Ectodermal cell (in vitro differentiated cells): ENCODE data around the gene DESI1.
"Not testable (repeated sequence)": the region's sequence is repeated elsewhere in the genome, so short reads cannot be mapped to it uniquely, and the experiment has no call there.

Experiments used
- H3K27ac ChIP-seq: 2 replicates; pipeline ENCODE4 v1.7.0; 2013; ENCODE audit warnings: mild to moderate bottlenecking, low read depth, low read length; ENCODE audit not compliant: insufficient read depth, poor library complexity, severe bottlenecking
- H3K27me3 ChIP-seq: 2 replicates; pipeline ENCODE4 v1.7.0; 2013; ENCODE audit warnings: mild to moderate bottlenecking, low read length; ENCODE audit not compliant: insufficient read depth, control insufficient read depth, poor library complexity, severe bottlenecking
- H3K36me3 ChIP-seq: one replicate; pipeline ENCODE4 v1.7.0; 2013; ENCODE audit warnings: low read length; ENCODE audit not compliant: control insufficient read depth, insufficient read depth
- H3K4me1 ChIP-seq: one replicate; pipeline ENCODE4 v1.7.0; 2013; ENCODE audit warnings: low read length; ENCODE audit not compliant: control insufficient read depth, insufficient read depth
- H3K4me3 ChIP-seq: 2 replicates; pipeline ENCODE4 v1.7.0; 2013; ENCODE audit warnings: low read depth, low read length, control low read depth; ENCODE audit not compliant: insufficient read depth
- H3K9me3 ChIP-seq: 2 replicates; pipeline ENCODE4 v1.7.0; 2013; ENCODE audit warnings: mild to moderate bottlenecking, low read length, moderate library complexity; ENCODE audit not compliant: control insufficient read depth
- WGBS, 2 experiments: methylation state at CpG; one replicate each; pipeline ENCODE4 v1.1.7; 2013; ENCODE audit warnings: missing lambda C conversion rate in 2 of 2; 5-methylcytosine and 5-hydroxymethylcytosine counted together

Gene DESI1

GRCh38 chr22:41576877-41577276 is 44.0 kb downstream of the DESI1 start:
- Histone ChIP-seq H3K4me3 (no peak overlapping the region), H3K36me3 (no peaks in the 10 kb centered on the region), H3K27me3 (no peaks in the 10 kb centered on the region), H3K4me1 (no peaks in the 10 kb centered on the region), H3K9me3 (no peaks in the 10 kb centered on the region), H3K27ac (no peak overlapping the region)
- 48 to 53% methylated on average over 9 of the region's 9 CpGs for WGBS, 2 experiments

- no peaks in the 10 kb centered on the region for H3K4me1 ChIP-seq
Measured at GRCh38 chr22:41575533-41575932, 45.3 kb downstream of the DESI1 start.

DNA sequence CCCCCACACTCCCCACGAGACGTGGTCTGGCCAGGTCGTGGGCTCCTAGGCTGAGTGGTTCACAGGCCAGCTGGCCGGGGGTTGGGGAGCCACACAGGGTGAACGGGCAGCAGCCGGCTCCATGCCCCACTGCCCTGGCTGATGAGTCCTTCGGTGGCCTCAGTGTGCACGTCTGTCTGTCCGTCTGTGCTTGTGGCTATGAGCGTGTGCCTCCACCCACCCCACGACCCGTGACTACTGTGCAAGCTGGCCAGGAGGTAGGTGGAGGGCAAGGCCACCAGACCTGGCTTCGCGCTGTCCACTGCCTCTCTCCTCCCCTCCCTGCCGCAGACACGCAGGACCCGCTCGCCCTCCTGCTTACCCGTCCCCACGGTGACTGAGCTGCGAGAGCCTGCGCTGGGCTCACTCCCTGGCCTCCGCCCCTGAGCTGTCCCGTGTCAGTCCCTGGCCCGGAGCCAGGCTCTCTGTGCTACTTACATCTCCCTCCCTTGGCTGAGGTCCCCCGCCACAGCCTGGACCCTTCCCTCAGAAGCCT is 45.9 kb downstream of the DESI1 start:
- H3K27me3 ChIP-seq: no peaks in the 10 kb centered on the region
- no peaks in the 10 kb centered on the region for H3K36me3 ChIP-seq
- H3K4me3 ChIP-seq: no peak overlapping the region
- no peaks in the 10 kb centered on the region for H3K9me3 ChIP-seq
- H3K27ac ChIP-seq: no peak overlapping the region
- WGBS, 2 experiments: 93% methylated on average over 26 of the region's 26 CpGs
- H3K4me1 ChIP-seq: no peaks in the 10 kb centered on the region

More at GRCh38 chr22:41575533-41575932, 45.3 kb downstream of the DESI1 start:
- no peaks in the 10 kb centered on the region for H3K27me3 ChIP-seq
- H3K9me3 ChIP-seq: no peaks in the 10 kb centered on the region
- H3K36me3 ChIP-seq: no peaks in the 10 kb centered on the region
- WGBS, 2 experiments: 94 to 95% methylated on average over 15 of the region's 15 CpGs
- no peak overlapping the region for H3K4me3 ChIP-seq
- H3K27ac ChIP-seq: no peak overlapping the region

DNA sequence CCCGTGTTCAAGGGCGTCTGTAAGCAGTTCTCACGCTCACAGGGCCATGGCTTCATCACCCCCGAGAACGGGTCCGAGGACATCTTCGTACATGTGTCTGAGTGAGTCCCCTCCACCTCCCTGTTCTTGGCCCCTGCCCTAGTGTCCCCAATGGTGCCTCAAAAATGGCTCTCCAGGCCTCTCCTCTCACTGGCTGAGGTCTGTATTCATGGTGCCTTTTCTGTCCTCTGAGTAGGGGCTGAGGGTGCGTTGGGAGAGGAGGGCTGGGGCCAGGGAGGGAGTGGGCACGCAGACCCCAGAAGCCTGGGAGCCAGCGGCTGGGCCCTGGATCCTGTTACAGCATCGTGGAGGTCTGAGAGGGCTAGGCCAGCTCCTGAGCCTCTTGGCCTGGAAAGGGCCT is 47.2 kb downstream of the DESI1 start:
- 94 to 95% methylated on average over 11 of the region's 11 CpGs for WGBS, 2 experiments
- H3K36me3 ChIP-seq: no peaks in the 10 kb centered on the region
- no peak overlapping the region for H3K4me3 ChIP-seq
- no peaks in the 10 kb centered on the region for H3K27me3 ChIP-seq
- no peak overlapping the region for H3K27ac ChIP-seq
- H3K9me3 ChIP-seq: no peaks in the 10 kb centered on the region
- peaks cover under 1% of the 10 kb centered on the region for H3K4me1 ChIP-seq

GRCh38 chr22:41572305-41572704 is 48.5 kb downstream of the DESI1 start:
- H3K27me3 ChIP-seq, H3K27ac ChIP-seq, H3K4me1 ChIP-seq, H3K36me3 ChIP-seq, H3K9me3 ChIP-seq, H3K4me3 ChIP-seq: not testable (repeated sequence)
- 89 to 92% methylated on average over 3 of the region's 3 CpGs for WGBS, 2 experiments

GRCh38 chr22:41571786-41572185 is 49.1 kb downstream of the DESI1 start:
- H3K4me1 ChIP-seq: peaks cover 2% of the 10 kb centered on the region
- WGBS, 2 experiments: 96% methylated on average over 14 of the region's 14 CpGs
- no peaks in the 10 kb centered on the region for H3K27me3 ChIP-seq
- H3K4me3 ChIP-seq: no peak overlapping the region
- no peak overlapping the region for H3K27ac ChIP-seq
- H3K36me3 ChIP-seq: no peaks in the 10 kb centered on the region
- H3K9me3 ChIP-seq: no peaks in the 10 kb centered on the region

GRCh38 chr22:41570221-41570620 is 50.6 kb downstream of the DESI1 start:
- Histone ChIP-seq H3K36me3 (no peaks in the 10 kb centered on the region), H3K27ac (no peak overlapping the region), H3K9me3 (no peaks in the 10 kb centered on the region), H3K4me1 (peaks cover 2% of the 10 kb centered on the region), H3K4me3 (no peak overlapping the region), H3K27me3 (no peaks in the 10 kb centered on the region)
- WGBS, 2 experiments: 93 to 96% methylated on average over 2 to 3 of the region's 3 CpGs

- Histone ChIP-seq H3K4me3 (no peak overlapping the region), H3K4me1 (peaks cover 2% of the 10 kb centered on the region), H3K27ac (no peak overlapping the region), H3K9me3 (no peaks in the 10 kb centered on the region), H3K27me3 (no peaks in the 10 kb centered on the region), H3K36me3 (no peaks in the 10 kb centered on the region)
- WGBS, 2 experiments: 81 to 85% methylated on average over 7 of the region's 7 CpGs
Measured at GRCh38 chr22:41568811-41569210, 52.0 kb downstream of the DESI1 start.

GRCh38 chr22:41567512-41567768 is 53.4 kb downstream of the DESI1 start:
- H3K27me3 ChIP-seq: no peaks in the 10 kb centered on the region
- 85 to 94% methylated on average over 3 of the region's 3 CpGs for WGBS, 2 experiments
- H3K36me3 ChIP-seq: no peaks in the 10 kb centered on the region

GRCh38 chr22:41565403-41566054 is 55.3 kb downstream of the DESI1 start:
- Histone ChIP-seq H3K4me1 (peaks cover 22% of the 10 kb centered on the region), H3K36me3 (no peaks in the 10 kb centered on the region), H3K4me3 (no peak overlapping the region), H3K27me3 (peaks cover 6% of the 10 kb centered on the region), H3K27ac (no peak overlapping the region), H3K9me3 (no peaks in the 10 kb centered on the region)
- WGBS, 2 experiments: 71 to 76% methylated on average over 8 of the region's 8 CpGs

More at GRCh38 chr22:41567512-41567768, 53.4 kb downstream of the DESI1 start:
- Histone ChIP-seq H3K4me3 (no peak overlapping the region), H3K4me1 (peaks cover 3% of the 10 kb centered on the region), H3K9me3 (no peaks in the 10 kb centered on the region), H3K27ac (no peak overlapping the region)

- Histone ChIP-seq H3K9me3 (no peaks in the 10 kb centered on the region), H3K4me1 (peaks cover 31% of the 10 kb centered on the region), H3K27me3 (peaks cover 6% of the 10 kb centered on the region), H3K27ac (no peak overlapping the region), H3K36me3 (no peaks in the 10 kb centered on the region), H3K4me3 (no peak overlapping the region)
- WGBS, 2 experiments: 90 to 94% methylated on average over 8 of the region's 8 CpGs
Measured at GRCh38 chr22:41564563-41564962, 56.3 kb downstream of the DESI1 start.
